GM23338 (cell line): ENCODE data around the gene GNG4.

Experiments
- CREB1 ChIP-seq: fragments of 250-450 bp; sonication (Bioruptor Pico); IDR thresholded peaks from 2 replicates; pipeline ENCODE4 v1.5.0; 2020; ENCODE audit warnings: low read depth, mild to moderate bottlenecking, moderate library complexity
- CTCF ChIP-seq, 2 experiments: fragments of 200-600 bp in 1 of 2; sonication (generic) in 1 of 2; conservative IDR thresholded peaks; 2 replicates each; pipeline versions ENCODE4 v1.5.1 to v1.6.1; 2016 to 2017; ENCODE audit warnings: antibody characterized with exemption in 2 of 2, low read depth in 2 of 2, mild to moderate bottlenecking in 2 of 2, moderate library complexity in 1 of 2
- ETS1 ChIP-seq: IDR thresholded peaks from 2 replicates; pipeline ENCODE4 v1.6.1; 2016; ENCODE audit warnings: antibody characterized with exemption
- EZH2 ChIP-seq: fragments of 200-600 bp; sonication (generic); IDR thresholded peaks from one replicate; pipeline ENCODE4 v1.8.0; 2017; ENCODE audit warnings: antibody characterized with exemption, mild to moderate bottlenecking, low read depth; ENCODE audit not compliant: unreplicated experiment
- EZH2phosphoT487 ChIP-seq: fragments of 200-600 bp; sonication (generic); IDR thresholded peaks from one replicate; pipeline ENCODE4 v1.8.1; 2018; ENCODE audit warnings: antibody characterized with exemption; ENCODE audit not compliant: unreplicated experiment
- JUNB ChIP-seq: IDR thresholded peaks from one replicate; pipeline ENCODE4 v1.6.1; 2016; ENCODE audit warnings: antibody characterized with exemption; ENCODE audit not compliant: unreplicated experiment
- NANOG ChIP-seq: IDR thresholded peaks from 2 replicates; pipeline ENCODE4 v1.6.1; 2016; ENCODE audit warnings: antibody characterized with exemption, borderline replicate concordance
- POLR2AphosphoS5 ChIP-seq: IDR thresholded peaks from 2 replicates; pipeline ENCODE4 v1.6.1; 2016; ENCODE audit warnings: antibody characterized with exemption, low read depth
- REST ChIP-seq: IDR thresholded peaks from one replicate; pipeline ENCODE4 v1.6.1; 2018; ENCODE audit warnings: antibody characterized with exemption; ENCODE audit not compliant: unreplicated experiment
- ZNF114 ChIP-seq: fragments of 250-450 bp; sonication (Bioruptor Pico); IDR thresholded peaks from 2 replicates; pipeline ENCODE4 v1.5.0; 2020; ENCODE audit warnings: mild to moderate bottlenecking, moderate library complexity
- ZNF331 ChIP-seq: fragments of 250-450 bp; sonication (Bioruptor Pico); IDR thresholded peaks from 2 replicates; pipeline ENCODE4 v1.5.0; 2020; ENCODE audit warnings: low read depth, mild to moderate bottlenecking, moderate library complexity
- ZNF462 ChIP-seq: fragments of 250-450 bp; sonication (Bioruptor Pico); IDR thresholded peaks from 2 replicates; pipeline ENCODE4 v1.5.0; 2020; ENCODE audit warnings: mild to moderate bottlenecking, moderate library complexity

GRCh38 chr1:235595079-235595478, 54.5 kb downstream of the GNG4 start:
- no peak for TF ChIP-seq CTCF (conservative IDR thresholded peaks at IDR 0.05; ENCODE audit: low read depth in 2 of 2)
- no peak for TF ChIP-seq POLR2AphosphoS5
- no peak for TF ChIP-seq ZNF462 (CRISPR knock-in tag)
- no peak for TF ChIP-seq REST
- TF ChIP-seq ZNF114 (CRISPR knock-in tag) = no peak
- no peak for TF ChIP-seq EZH2
- no peak for TF ChIP-seq EZH2phosphoT487
- no peak for TF ChIP-seq CREB1
- no peak for TF ChIP-seq JUNB
- no peak for TF ChIP-seq ZNF331 (CRISPR knock-in tag)
- TF ChIP-seq NANOG = no peak
- TF ChIP-seq ETS1 = no peak
